ENCODE results near the gene PEAK1. TPM values are rescaled to one million over a fixed set of nuclear protein-coding genes. Genes with fewer than 3 reads are reported as not detected.
A peak's percentile ranks its signal among the peaks of the same experiment; 100 is the strongest.

PEAK1 gene
- total RNA-seq, 1 donor from 2014 or later: 32.3 TPM

DNA sequence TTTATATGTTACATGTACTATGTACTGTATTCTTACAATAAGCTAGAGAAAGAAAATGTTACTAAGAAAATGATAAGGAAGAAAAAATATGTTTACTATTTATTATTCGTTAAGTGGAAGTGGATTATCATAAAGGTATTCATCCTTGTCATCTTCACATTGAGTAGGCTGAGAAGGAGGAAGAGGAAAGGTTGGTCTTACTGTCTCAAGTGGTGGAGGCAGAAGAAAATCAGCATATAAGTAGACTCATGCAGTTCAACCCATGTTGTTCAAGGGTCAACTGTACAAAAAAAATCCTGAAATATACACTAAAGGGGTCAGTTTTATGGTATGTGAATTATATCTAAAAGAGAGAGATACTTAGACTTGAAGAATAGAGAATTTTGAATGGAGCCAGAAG lies 6.5 kb upstream of the PEAK1 start:
- TF ChIP-seq, protein P1, sequence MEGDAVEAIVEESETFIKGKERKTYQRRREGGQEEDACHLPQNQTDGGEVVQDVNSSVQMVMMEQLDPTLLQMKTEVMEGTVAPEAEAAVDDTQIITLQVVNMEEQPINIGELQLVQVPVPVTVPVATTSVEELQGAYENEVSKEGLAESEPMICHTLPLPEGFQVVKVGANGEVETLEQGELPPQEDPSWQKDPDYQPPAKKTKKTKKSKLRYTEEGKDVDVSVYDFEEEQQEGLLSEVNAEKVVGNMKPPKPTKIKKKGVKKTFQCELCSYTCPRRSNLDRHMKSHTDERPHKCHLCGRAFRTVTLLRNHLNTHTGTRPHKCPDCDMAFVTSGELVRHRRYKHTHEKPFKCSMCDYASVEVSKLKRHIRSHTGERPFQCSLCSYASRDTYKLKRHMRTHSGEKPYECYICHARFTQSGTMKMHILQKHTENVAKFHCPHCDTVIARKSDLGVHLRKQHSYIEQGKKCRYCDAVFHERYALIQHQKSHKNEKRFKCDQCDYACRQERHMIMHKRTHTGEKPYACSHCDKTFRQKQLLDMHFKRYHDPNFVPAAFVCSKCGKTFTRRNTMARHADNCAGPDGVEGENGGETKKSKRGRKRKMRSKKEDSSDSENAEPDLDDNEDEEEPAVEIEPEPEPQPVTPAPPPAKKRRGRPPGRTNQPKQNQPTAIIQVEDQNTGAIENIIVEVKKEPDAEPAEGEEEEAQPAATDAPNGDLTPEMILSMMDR (IDR thresholded peaks at IDR 0.05; ENCODE audit: unreplicated experiment): no peak
- Mint-ChIP-seq H3K27me3 (no peaks in the 10 kb centered on the region), H3K27ac (no peak overlapping the region), H3K9me3 (ENCODE audit: low read depth) (no peaks in the 10 kb centered on the region), H3K36me3 (ENCODE audit: insufficient read depth) (no peaks in the 10 kb centered on the region), H3K4me3 (ENCODE audit: low read depth) (no peak overlapping the region), H3K4me1 (ENCODE audit: low read depth) (peaks cover 20% of the 10 kb centered on the region)
- no peak for DNase-seq (ENCODE audit: low spot score, unreplicated experiment)

DNA sequence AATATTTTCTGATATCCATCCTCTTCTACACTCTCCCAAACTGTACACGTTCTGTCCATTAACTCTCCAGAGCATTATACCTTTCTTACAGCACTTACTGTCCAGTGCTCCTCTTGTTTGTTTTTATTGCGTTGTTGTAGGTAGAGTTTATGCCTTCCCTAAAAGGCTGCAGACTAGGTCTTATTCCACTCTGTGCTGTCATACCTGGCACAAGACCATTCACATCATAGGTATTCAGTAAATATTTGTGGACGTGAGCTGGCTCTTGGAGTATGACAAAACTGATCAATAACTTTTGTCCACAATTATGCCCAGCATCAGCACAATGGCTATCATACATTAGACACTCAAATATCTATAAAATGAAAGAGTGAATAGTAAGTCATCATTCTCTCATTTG lies 5.2 kb upstream of the PEAK1 start:
- no peaks in the 10 kb centered on the region for H3K36me3 Mint-ChIP-seq (ENCODE audit: insufficient read depth)
- TF ChIP-seq, protein P1 (IDR thresholded peaks at IDR 0.05; ENCODE audit: unreplicated experiment): no peak
- no peak overlapping the region for H3K4me3 Mint-ChIP-seq (ENCODE audit: low read depth)
- H3K4me1 Mint-ChIP-seq (ENCODE audit: low read depth): peaks cover 21% of the 10 kb centered on the region
- no peaks in the 10 kb centered on the region for H3K27me3 Mint-ChIP-seq
- peak overlapping the region; percentile 37 for H3K27ac Mint-ChIP-seq
- DNase-seq (ENCODE audit: low spot score, unreplicated experiment): no peak
- no peaks in the 10 kb centered on the region for H3K9me3 Mint-ChIP-seq (ENCODE audit: low read depth)

DNA sequence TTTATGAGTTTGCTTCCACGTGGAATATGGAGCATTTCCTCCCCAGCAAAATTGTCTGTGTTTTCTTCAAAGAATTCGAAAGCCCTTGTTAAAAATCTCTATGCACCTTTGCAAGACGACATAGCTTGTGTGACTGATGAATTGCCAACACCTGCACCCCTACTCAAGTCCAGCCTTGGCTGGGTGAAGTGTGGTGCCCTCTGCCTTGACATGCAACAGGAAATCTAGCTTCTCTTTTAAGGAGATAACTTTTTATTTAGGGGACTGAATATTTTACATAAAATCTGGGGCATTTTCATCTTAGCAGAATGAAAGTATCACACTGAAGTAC lies 1.4 kb upstream of the PEAK1 start:
- Mint-ChIP-seq H3K36me3 (ENCODE audit: insufficient read depth) (no peaks in the 10 kb centered on the region), H3K27me3 (no peaks in the 10 kb centered on the region), H3K27ac (peak overlapping the region; percentile 99), H3K9me3 (ENCODE audit: low read depth) (no peaks in the 10 kb centered on the region), H3K4me1 (ENCODE audit: low read depth) (peaks cover 33% of the 10 kb centered on the region), H3K4me3 (ENCODE audit: low read depth) (peak overlapping the region; percentile 97)
- TF ChIP-seq, protein P1 (IDR thresholded peaks at IDR 0.05; ENCODE audit: unreplicated experiment): no peak
- DNase-seq (ENCODE audit: low spot score, unreplicated experiment): no peak

DNA sequence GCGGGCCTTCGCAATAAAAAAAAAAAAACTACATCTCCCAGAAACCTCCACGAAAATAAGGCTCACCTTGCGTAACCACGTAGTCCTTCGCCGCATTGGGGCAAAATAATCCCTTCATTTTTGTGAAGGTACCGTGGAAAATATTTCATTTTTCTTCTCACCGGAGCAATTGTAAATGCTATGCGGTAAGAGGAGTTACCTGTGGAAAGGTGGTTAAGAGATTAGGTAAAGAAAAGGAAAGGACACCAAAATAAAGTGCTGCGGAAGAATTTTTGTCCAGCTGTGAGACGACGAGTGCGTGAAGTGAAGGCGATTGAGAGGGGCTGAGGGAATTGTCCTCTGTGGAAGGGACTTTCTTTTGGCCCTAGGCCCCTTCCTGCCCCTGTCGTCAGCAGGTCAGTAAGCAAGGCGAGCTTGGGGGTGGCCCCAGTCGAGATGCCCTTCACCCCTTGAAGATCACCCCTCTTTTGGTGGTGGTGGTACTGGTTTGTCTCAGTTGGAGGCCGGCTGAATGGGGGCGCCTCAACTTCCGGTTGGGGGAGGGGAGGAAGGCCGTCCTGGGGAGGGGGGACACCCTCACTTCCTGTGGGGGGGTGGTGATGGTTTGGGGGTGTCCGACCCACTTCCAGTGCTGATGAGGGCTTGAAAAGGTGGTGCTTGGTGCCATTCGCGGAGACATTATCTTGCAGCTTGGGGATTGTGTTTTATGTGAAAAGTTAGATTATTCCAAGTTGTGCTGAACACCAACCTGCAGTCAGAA lies 886 bp upstream of the PEAK1 start, which contains the start of gene HMG20A:
HMG20A (plus strand) TSS at position 279 of the 760 bp plus-strand sequence. CDS start 37,520 bp downstream, outside the sequence.
- H3K27me3 Mint-ChIP-seq: no peaks in the 10 kb centered on the region
- H3K4me3 Mint-ChIP-seq (ENCODE audit: low read depth): peak within 1 kb of the TSS; percentile 97
- H3K9me3 Mint-ChIP-seq (ENCODE audit: low read depth): no peaks in the 10 kb centered on the region
- peak; percentile 43 for DNase-seq (ENCODE audit: low spot score, unreplicated experiment)
- no peaks in the 10 kb centered on the region for H3K36me3 Mint-ChIP-seq (ENCODE audit: insufficient read depth)
- peaks cover 33% of the 10 kb centered on the region for H3K4me1 Mint-ChIP-seq (ENCODE audit: low read depth)
- TF ChIP-seq, protein P1 (IDR thresholded peaks at IDR 0.05; ENCODE audit: unreplicated experiment): no peak
- peak within 1 kb of the TSS; percentile 99 for H3K27ac Mint-ChIP-seq

DNA sequence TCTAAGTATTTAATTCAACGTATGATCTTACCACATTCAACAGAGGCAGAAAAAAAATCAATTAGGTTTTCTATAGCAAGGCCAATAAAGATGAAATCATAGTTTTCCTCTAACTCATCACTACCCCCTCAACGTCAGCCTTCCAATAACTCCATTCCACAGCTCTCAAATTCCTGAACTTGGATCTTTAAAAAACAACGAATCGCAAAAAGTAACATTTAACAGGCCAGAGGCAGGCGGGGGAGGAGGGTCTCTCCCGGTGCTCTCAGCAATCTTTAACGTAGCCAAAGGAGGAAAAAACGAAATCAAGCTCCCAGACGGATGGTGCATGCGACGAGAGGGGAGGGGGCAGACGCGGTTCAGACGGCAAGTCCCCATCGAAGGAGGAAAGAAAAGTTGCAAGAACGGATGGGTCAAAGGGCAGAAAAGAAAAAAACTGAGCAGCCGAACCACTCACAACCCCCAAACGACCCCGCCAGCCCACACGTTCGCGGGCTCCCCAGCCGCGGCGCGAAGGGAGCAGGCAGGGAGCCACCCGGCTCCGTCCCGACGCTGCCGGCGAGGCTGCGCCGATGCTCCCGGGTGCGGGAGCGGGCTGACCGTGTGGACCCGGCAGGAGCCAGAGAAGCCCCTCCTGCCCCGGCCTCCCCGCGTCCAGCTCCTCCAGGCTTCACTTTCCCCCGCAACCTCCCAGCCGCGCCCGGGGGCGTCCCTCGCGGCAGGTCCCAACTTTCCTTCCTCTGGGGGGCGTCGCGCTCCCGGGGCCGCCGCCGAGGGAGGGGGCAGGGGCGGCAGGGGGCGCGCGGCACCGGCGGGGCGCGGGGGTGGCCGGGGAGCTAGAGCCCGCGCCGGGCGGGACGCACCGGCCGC lies 703 bp downstream of the PEAK1 start:
- Mint-ChIP-seq H3K36me3 (ENCODE audit: insufficient read depth) (no peaks in the 10 kb centered on the region), H3K4me1 (ENCODE audit: low read depth) (peaks cover 21% of the 10 kb centered on the region), H3K4me3 (ENCODE audit: low read depth) (peak overlapping the region; percentile 85), H3K27ac (peak overlapping the region; percentile 92), H3K27me3 (no peaks in the 10 kb centered on the region), H3K9me3 (ENCODE audit: low read depth) (no peaks in the 10 kb centered on the region)
- TF ChIP-seq, protein P1 (IDR thresholded peaks at IDR 0.05; ENCODE audit: unreplicated experiment): peak; percentile 30
- DNase-seq (ENCODE audit: low spot score, unreplicated experiment): peak; percentile 39

Data from progenitor cell of endocrine pancreas (in vitro differentiated cells).